SK-N-MC (cell line): ENCODE data around the gene MARK1.

Source experiments
- DNase-seq: peaks from one replicate; pipeline ENCODE4 v3.0.0-alpha.2; 2011; ENCODE audit warnings: low read depth, low spot score
- H3K27ac ChIP-seq: fragments of 200-600 bp; sonication (generic); 2 replicates; pipeline ENCODE4 v1.5.1; 2016; ENCODE audit warnings: mixed run types
- H3K36me3 ChIP-seq: fragments of 200-600 bp; sonication (generic); 2 replicates; pipeline ENCODE4 v1.6.1; 2017; ENCODE audit warnings: antibody characterized with exemption, low read length, mixed read lengths; ENCODE audit not compliant: insufficient read depth
- H3K4me3 ChIP-seq: fragments of 200-600 bp; sonication (generic); 2 replicates; pipeline ENCODE4 v1.5.1; 2016
- H3K9ac ChIP-seq: fragments of 200-600 bp; sonication (generic); 2 replicates; pipeline ENCODE4 v1.8.0; 2017; ENCODE audit warnings: mixed run types, mixed read lengths; ENCODE audit not compliant: insufficient read length
- H3K9me3 ChIP-seq: fragments of 200-600 bp; sonication (generic); 2 replicates; pipeline ENCODE4 v1.6.1; 2017; ENCODE audit warnings: low read depth, mild to moderate bottlenecking, antibody characterized with exemption, low read length, moderate library complexity, mixed read lengths
- EZH2 ChIP-seq: fragments of 200-600 bp; sonication (generic); IDR thresholded peaks from one replicate; pipeline ENCODE4 v1.6.1; 2017; ENCODE audit warnings: antibody characterized with exemption
- FOXP2 ChIP-seq: optimal IDR thresholded peaks from 2 replicates; pipeline ENCODE3; 2011; ENCODE audit warnings: mild to moderate bottlenecking, moderate library complexity; ENCODE audit not compliant: insufficient read depth; ENCODE audit errors: extremely low read length, control extremely low read depth
- POLR2AphosphoS5 ChIP-seq: IDR thresholded peaks from 2 replicates; pipeline ENCODE4 v1.6.1; 2012; ENCODE audit warnings: mild to moderate bottlenecking, low read depth, low read length, borderline replicate concordance

Gene MARK1

DNA sequence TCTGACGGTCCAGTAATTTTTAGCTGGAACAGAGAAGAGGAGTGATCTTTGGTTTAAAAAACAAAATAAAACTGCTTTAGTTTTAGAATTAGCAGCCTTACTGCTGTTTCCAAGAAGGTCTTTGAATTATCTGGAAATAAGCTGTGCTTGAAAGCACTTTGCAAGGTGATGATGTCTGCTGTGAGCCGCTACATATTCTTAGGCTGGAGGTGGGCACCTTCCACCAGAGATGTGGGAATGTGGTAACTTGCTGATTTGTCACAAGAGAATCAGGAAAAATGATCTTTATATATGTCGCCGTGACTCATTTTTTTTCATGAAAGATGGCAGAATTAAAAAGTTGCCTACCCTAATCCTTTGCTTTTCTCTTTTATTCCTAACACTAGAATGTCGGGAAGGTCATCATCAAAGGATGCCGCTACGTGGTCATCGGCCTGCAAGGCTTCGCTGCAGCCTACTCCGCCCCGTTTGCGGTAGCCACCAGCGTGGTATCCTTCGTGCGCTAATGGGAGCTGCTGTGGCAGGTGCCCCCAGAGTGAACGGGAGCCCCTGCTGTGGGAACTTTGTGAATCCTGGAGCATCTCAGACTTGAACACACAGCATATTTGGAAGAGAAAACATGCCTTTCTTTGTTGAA is 168.4 kb downstream of the MARK1 start:
- no peak overlapping the region for H3K27ac ChIP-seq
- no peaks in the 10 kb centered on the region for H3K36me3 ChIP-seq
- H3K9ac ChIP-seq: no peak overlapping the region
- no peaks in the 10 kb centered on the region for H3K9me3 ChIP-seq
- TF ChIP-seq POLR2AphosphoS5: no peak
- TF ChIP-seq FOXP2: no peak
- no peak for TF ChIP-seq EZH2
- no peak for DNase-seq
- no peak overlapping the region for H3K4me3 ChIP-seq

DNA sequence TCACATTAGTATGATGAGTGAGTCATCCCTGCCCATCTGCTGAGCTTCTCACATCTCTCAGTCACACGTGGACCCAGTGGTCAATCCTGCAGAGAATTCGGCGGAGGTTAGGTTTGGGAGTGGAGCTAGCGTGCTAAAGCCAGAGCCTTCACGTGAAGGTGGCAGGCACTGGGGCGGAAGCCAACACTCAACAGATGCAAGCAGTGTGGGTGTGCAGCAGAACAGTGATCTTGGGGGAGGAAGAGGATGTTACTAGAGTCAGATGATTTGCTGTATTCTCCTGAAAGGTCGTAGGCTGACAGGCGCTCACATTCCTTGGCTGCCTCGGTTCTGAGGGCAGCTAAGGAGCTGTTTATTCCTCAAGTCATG is 168.9 kb downstream of the MARK1 start:
- TF ChIP-seq EZH2: no peak
- no peak for TF ChIP-seq FOXP2
- no peak for TF ChIP-seq POLR2AphosphoS5
- no peak overlapping the region for H3K9ac ChIP-seq
- no peak for DNase-seq
- H3K36me3 ChIP-seq: no peaks in the 10 kb centered on the region
- no peak overlapping the region for H3K4me3 ChIP-seq
- no peaks in the 10 kb centered on the region for H3K9me3 ChIP-seq
- H3K27ac ChIP-seq: no peak overlapping the region

DNA sequence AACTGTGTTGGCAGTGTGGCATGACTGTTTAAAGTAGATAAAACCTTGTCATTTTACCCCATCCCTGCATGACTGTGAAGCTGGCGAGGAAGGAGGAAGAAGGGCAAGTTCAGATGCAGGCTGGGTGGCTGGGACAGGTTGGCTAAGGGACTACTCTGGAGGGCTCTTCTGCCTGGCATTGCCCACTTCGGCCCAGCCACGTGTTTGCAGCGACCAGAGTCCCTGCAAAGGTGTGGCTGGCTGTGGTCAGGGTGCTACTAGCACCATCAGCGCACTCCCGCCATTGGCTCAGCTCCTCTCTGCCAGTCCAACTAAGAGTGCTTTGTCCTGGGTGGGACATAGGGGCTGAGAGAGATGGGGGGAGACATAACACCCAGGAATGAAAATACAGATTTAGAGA is 169.4 kb downstream of the MARK1 start:
- Histone ChIP-seq H3K36me3 (no peaks in the 10 kb centered on the region), H3K9me3 (no peaks in the 10 kb centered on the region), H3K4me3 (no peak overlapping the region), H3K27ac (no peak overlapping the region), H3K9ac (no peak overlapping the region)
- TF ChIP-seq POLR2AphosphoS5 (no peak), EZH2 (no peak)
- DNase-seq: no peak

DNA sequence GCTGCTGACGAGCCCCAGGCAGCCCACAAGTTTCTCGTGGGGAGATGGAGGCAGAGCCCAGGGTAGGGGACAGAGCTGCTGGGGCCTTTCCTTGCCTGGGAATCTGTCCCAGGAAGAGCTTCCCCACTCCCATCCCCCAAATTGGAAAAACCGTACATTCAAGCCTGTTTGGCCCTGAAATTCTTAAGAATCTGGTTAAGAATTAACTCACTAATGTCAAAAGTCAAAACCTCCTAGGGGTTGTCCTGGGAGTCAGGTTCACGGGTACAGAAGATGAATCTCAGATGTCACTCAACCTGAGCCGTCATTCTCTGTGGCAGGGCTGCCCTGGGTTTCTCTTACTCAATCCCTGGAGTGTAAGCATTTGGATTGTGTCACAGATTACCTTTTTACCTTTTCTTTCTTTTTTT is 170.7 kb downstream of the MARK1 start:
- no peak overlapping the region for H3K4me3 ChIP-seq
- H3K9ac ChIP-seq: no peak overlapping the region
- no peak for DNase-seq
- H3K27ac ChIP-seq: no peak overlapping the region
- H3K9me3 ChIP-seq: no peaks in the 10 kb centered on the region
- no peak for TF ChIP-seq POLR2AphosphoS5
- no peak for TF ChIP-seq EZH2
- TF ChIP-seq FOXP2: no peak
- H3K36me3 ChIP-seq: no peaks in the 10 kb centered on the region

DNA sequence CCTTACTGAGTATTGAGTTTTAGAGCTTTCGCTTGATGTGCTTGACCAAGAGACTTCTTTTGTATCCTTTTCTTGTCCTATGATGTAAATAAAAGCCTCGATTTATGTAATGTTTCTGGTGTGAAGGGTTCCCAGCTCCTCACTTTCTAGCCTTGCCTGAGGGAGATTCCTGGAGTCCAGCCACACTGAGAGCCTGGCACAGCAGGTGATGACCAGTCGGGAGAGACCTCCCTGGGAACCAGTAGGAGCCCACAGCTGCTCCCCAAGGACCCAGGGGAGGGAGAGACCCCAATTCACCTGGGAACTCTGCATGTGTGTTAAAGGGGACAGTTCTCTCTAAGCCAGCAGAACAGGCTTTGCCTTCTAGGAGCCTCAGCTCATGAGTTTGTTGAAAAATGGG is 171.1 kb downstream of the MARK1 start:
- no peaks in the 10 kb centered on the region for H3K9me3 ChIP-seq
- DNase-seq: no peak
- H3K9ac ChIP-seq: no peak overlapping the region
- H3K27ac ChIP-seq: no peak overlapping the region
- H3K4me3 ChIP-seq: no peak overlapping the region
- no peaks in the 10 kb centered on the region for H3K36me3 ChIP-seq
- no peak for TF ChIP-seq EZH2
- TF ChIP-seq FOXP2: no peak
- TF ChIP-seq POLR2AphosphoS5: no peak

DNA sequence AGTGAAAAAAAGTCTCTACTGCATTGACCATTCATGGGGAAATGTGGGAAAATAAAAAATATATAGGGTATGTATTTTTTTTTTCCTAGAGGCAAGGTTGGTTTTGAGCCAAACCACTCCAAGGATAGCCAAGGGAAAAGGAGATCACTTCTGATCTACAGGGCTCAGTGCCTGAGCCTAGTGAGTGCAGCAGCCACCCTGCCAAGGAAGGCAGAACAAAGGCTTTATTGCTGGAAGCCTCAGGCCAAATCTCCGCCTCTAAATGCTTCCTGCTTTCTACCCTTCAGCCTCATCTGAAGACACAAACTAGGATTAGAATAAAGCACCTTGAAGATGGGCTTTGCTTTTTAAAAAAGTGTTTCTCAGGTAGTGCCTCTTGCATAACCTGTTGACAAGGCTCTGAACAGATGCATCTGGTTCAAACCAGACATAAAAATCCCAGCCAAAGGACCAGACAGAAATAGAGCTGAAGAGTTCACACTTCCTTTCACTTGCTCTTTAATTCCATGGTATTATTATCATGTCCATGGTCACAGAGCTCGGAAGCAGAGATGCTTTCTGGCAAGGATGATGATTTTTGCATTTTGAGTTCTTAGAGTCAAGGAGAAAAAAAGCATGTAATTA is 172.7 kb downstream of the MARK1 start:
- no peak overlapping the region for H3K9ac ChIP-seq
- no peak overlapping the region for H3K27ac ChIP-seq
- no peak overlapping the region for H3K4me3 ChIP-seq
- TF ChIP-seq POLR2AphosphoS5: no peak
- TF ChIP-seq FOXP2: no peak
- no peak for TF ChIP-seq EZH2
- no peak for DNase-seq
- H3K36me3 ChIP-seq: no peaks in the 10 kb centered on the region
- H3K9me3 ChIP-seq: no peaks in the 10 kb centered on the region

DNA sequence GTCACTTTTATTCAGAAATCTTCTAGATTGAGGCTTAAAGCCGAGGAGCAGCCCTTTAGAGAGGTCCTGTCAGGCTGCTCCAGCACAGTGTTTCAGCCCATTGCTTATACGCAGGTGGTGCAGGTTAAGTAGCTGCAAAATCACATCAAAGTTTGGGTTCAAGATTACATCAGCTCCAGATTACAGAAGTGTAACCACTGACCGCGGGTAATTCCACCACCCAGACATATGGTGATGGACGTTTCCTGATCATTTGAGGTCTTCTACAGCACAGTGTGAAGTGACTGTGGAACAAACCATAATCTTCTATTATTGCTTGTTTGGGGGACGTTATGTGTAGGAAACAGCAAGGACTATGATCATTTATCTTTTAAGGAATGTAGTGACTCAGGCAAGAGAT is 174.0 kb downstream of the MARK1 start:
- Histone ChIP-seq H3K9ac (no peak overlapping the region), H3K9me3 (no peaks in the 10 kb centered on the region), H3K36me3 (no peaks in the 10 kb centered on the region), H3K27ac (no peak overlapping the region), H3K4me3 (no peak overlapping the region)
- TF ChIP-seq EZH2 (no peak), POLR2AphosphoS5 (no peak), FOXP2 (no peak)
- DNase-seq: no peak

DNA sequence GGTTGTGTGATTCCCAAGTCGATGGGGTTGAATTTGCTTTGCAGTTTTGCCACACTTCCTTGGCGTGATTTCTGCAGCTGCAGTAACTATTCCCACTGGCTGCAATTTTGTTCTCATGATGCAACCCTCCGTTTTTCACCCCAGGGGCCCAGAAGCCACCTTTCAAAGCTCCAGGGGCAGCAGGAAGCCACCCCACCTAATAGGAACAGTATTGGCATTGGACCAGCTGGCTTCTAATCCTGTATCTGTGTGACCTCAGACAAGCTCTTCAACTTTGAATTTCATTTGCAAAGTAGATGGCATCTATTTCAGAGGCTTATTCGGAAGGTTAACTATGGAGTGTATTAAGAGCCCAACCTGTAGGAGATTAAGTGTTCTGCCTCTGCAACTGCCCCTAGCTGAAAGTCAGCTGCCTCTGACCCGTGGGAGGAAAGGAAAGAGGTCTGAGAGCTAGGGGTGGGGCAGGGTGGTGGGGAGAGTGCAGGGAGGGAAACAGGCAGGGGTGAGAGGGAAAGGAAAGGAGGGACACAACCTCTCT is 174.9 kb downstream of the MARK1 start:
- H3K36me3 ChIP-seq: no peaks in the 10 kb centered on the region
- H3K27ac ChIP-seq: no peak overlapping the region
- no peaks in the 10 kb centered on the region for H3K9me3 ChIP-seq
- DNase-seq: no peak
- TF ChIP-seq POLR2AphosphoS5 (no peak), EZH2 (no peak), FOXP2 (no peak)
- H3K4me3 ChIP-seq: no peak overlapping the region
- no peak overlapping the region for H3K9ac ChIP-seq

DNA sequence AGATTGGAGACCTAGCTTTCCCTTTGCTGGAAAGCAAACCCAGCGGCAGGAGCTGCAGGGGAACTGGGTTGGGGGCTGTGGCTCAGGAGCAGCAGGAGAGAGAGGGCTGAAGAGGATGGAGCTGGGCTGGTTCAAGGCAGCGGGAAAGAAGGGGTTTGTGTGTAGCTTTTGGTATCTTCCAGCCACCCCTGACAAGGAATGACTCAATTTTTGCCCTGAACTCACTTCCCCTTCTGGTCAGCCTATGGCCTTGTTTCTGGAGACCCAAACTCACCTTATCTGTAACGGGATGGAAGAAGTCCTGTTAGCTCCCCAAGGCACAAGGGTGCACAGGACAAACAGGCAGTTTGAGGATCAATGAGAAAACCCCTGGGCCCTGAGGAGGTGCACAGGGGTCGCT is 175.4 kb downstream of the MARK1 start:
- H3K9me3 ChIP-seq: no peaks in the 10 kb centered on the region
- DNase-seq: no peak
- no peak overlapping the region for H3K9ac ChIP-seq
- no peaks in the 10 kb centered on the region for H3K36me3 ChIP-seq
- TF ChIP-seq POLR2AphosphoS5: no peak
- no peak for TF ChIP-seq EZH2
- TF ChIP-seq FOXP2: no peak
- no peak overlapping the region for H3K27ac ChIP-seq
- H3K4me3 ChIP-seq: no peak overlapping the region
